H1 (cell line): ENCODE data around the gene P2RX1. TPM values are rescaled to one million over a fixed set of nuclear protein-coding genes. Genes with fewer than 3 reads are reported as not detected.

Experiments
- CTCF ChIA-PET: fragments of 300-600 bp; sonication (Branson Sonifier 250); formaldehyde crosslinking; loops from one replicate; lab custom pipeline; 2021; ENCODE audit not compliant: partially characterized antibody; lab: Charles Lee
- POLR2A ChIA-PET: fragments of 300-600 bp; sonication (Branson Sonifier 250); formaldehyde crosslinking; loops from one replicate; lab custom pipeline; 2021; ENCODE audit warnings: inconsistent platforms; ENCODE audit not compliant: partially characterized antibody; lab: Charles Lee
- DNase-seq, 2 experiments: peaks; one replicate each; pipeline versions ENCODE4 v3.0.0 to v3.0.0-alpha.2; 2010 to 2022; ENCODE audit warnings: low spot score in 2 of 2, low read depth in 1 of 2, mixed read lengths in 1 of 2
- FAIRE-seq: peaks from 2 replicates; lab custom pipeline; 2011; peaks lifted over from hg19 to GRCh38; lab: Jason Lieb, UNC
- H2AFZ ChIP-seq: 2 replicates; pipeline ENCODE4 v1.8.1; 2012; ENCODE audit warnings: low read length, inconsistent platforms
- H2AK5ac ChIP-seq: 2 replicates; pipeline ENCODE4 v1.6.1; 2013; ENCODE audit warnings: low read depth, low read length
- H2BK120ac ChIP-seq: replicated peaks from 2 replicates; pipeline ENCODE3; 2013; ENCODE audit warnings: low read depth, low read length, inconsistent platforms
- H2BK12ac ChIP-seq: 2 replicates; pipeline ENCODE4 v1.6.1; 2013; ENCODE audit warnings: low read depth, low read length
- H2BK15ac ChIP-seq: 2 replicates; pipeline ENCODE4 v1.6.1; 2013; ENCODE audit warnings: low read length
- H2BK20ac ChIP-seq: 2 replicates; pipeline ENCODE4 v1.6.1; 2013; ENCODE audit warnings: low read length
- H2BK5ac ChIP-seq: 2 replicates; pipeline ENCODE4 v1.6.1; 2013; ENCODE audit warnings: low read depth, low read length
- H3K14ac ChIP-seq: 2 replicates; pipeline ENCODE4 v1.6.1; 2013; ENCODE audit warnings: inconsistent platforms; ENCODE audit not compliant: insufficient read length
- H3K18ac ChIP-seq: 2 replicates; pipeline ENCODE4 v1.6.1; 2013; ENCODE audit warnings: low read length; ENCODE audit errors: extremely low read depth
- H3K23ac ChIP-seq: 2 replicates; pipeline ENCODE4 v1.6.1; 2013; ENCODE audit warnings: inconsistent platforms; ENCODE audit not compliant: insufficient read length
- H3K23me2 ChIP-seq: 2 replicates; pipeline ENCODE4 v1.6.1; 2013; ENCODE audit warnings: low read depth, low read length
- H3K27ac ChIP-seq: 2 replicates; pipeline ENCODE4 v1.6.1; 2011; ENCODE audit warnings: low read depth, low read length, inconsistent platforms
- H3K27me3 ChIP-seq, 4 experiments: replicated peaks in 1 of 4; 1 replicate in 1 of 4; 2 replicates in 3 of 4; pipeline versions ENCODE4 v1.6.1 to v1.8.1; 2011 to 2013; ENCODE audit warnings: low read length in 3 of 4, mild to moderate bottlenecking in 3 of 4, inconsistent platforms in 2 of 4, mixed read lengths in 2 of 4, moderate library complexity in 1 of 4; ENCODE audit not compliant: control insufficient read depth in 3 of 4, insufficient read depth in 3 of 4; ENCODE audit errors: extremely low read depth in 1 of 4
- H3K36me3 ChIP-seq, 4 experiments: 2 replicates each; pipeline versions ENCODE4 v1.6.1 to v1.8.1; 2011 to 2013; ENCODE audit warnings: mild to moderate bottlenecking in 4 of 4, low read length in 3 of 4, moderate library complexity in 2 of 4, control low read depth in 1 of 4, inconsistent platforms in 1 of 4; ENCODE audit not compliant: insufficient read depth in 4 of 4, control insufficient read depth in 2 of 4
- H3K4ac ChIP-seq: replicated peaks from 2 replicates; pipeline ENCODE3; 2013; ENCODE audit warnings: low read length, low read depth, mixed read lengths, inconsistent platforms; ENCODE audit not compliant: insufficient read length
- H3K4me1 ChIP-seq, 4 experiments: replicated peaks in 1 of 4; 1 replicate in 1 of 4; 2 replicates in 3 of 4; pipeline versions ENCODE4 v1.6.1 to v1.8.1; 2011 to 2013; ENCODE audit warnings: low read length in 3 of 4, inconsistent platforms in 2 of 4, mixed read lengths in 1 of 4; ENCODE audit not compliant: insufficient read depth in 4 of 4, control insufficient read depth in 3 of 4
- H3K4me2 ChIP-seq, 2 experiments: 2 replicates each; pipeline versions ENCODE4 v1.6.1 to v1.8.1; 2011 to 2013; ENCODE audit warnings: low read depth in 2 of 2, low read length in 2 of 2, control low read depth in 1 of 2, inconsistent platforms in 1 of 2, mild to moderate bottlenecking in 1 of 2; ENCODE audit not compliant: insufficient read depth in 1 of 2
- H3K4me3 ChIP-seq, 4 experiments: fragments of 200-600, 300-600 bp in 1 of 4; sonication (generic), shearing (Covaris generic), sonication (Bioruptor Twin) in 1 of 4; 2 replicates each; pipeline versions ENCODE4 v1.5.1 to v1.8.1; 2011 to 2016; ENCODE audit warnings: low read length in 4 of 4, low read depth in 3 of 4, control low read depth in 2 of 4, inconsistent platforms in 2 of 4, mild to moderate bottlenecking in 2 of 4, mixed read lengths in 1 of 4, moderate library complexity in 1 of 4; ENCODE audit not compliant: insufficient read depth in 2 of 4; ENCODE audit errors: extremely low read depth in 1 of 4
- H3K56ac ChIP-seq: replicated peaks from 2 replicates; pipeline ENCODE3; 2013; ENCODE audit warnings: low read depth, mild to moderate bottlenecking, mixed read lengths, low read length, inconsistent platforms; ENCODE audit not compliant: insufficient read length
- H3K79me1 ChIP-seq: 2 replicates; pipeline ENCODE4 v1.6.1; 2013; ENCODE audit warnings: low read depth, low read length, control low read depth
- H3K79me2 ChIP-seq, 2 experiments: 2 replicates each; pipeline versions ENCODE4 v1.6.1 to v1.8.1; 2012 to 2013; ENCODE audit warnings: low read length in 2 of 2, mild to moderate bottlenecking in 2 of 2, inconsistent platforms in 1 of 2; ENCODE audit not compliant: insufficient read depth in 2 of 2, control insufficient read depth in 1 of 2
- H3K9ac ChIP-seq, 4 experiments: replicated peaks in 1 of 4; 1 replicate in 1 of 4; 2 replicates in 3 of 4; pipeline versions ENCODE4 v1.6.1 to v1.8.1; 2011 to 2013; ENCODE audit warnings: low read depth in 3 of 4, low read length in 3 of 4, control low read depth in 2 of 4, mild to moderate bottlenecking in 2 of 4, moderate library complexity in 2 of 4, inconsistent platforms in 1 of 4; ENCODE audit errors: extremely low read depth in 1 of 4
- H3K9me3 ChIP-seq, 2 experiments: 2 replicates each; pipeline versions ENCODE4 v1.6.1 to v1.8.1; 2012 to 2013; ENCODE audit warnings: mild to moderate bottlenecking in 2 of 2, moderate library complexity in 2 of 2, control low read depth in 1 of 2, inconsistent platforms in 1 of 2, low read depth in 1 of 2, low read length in 1 of 2, mixed read lengths in 1 of 2; ENCODE audit not compliant: insufficient read depth in 2 of 2
- H4K20me1 ChIP-seq, 2 experiments: replicated peaks in 1 of 2; 2 replicates each; pipeline versions ENCODE3 to v1.8.1; 2011 to 2013; ENCODE audit warnings: inconsistent platforms in 2 of 2, low read length in 2 of 2, mild to moderate bottlenecking in 1 of 2; ENCODE audit not compliant: insufficient read depth in 2 of 2, control insufficient read depth in 1 of 2
- H4K5ac ChIP-seq: 2 replicates; pipeline ENCODE4 v1.6.1; 2013; ENCODE audit warnings: low read length, low read depth, mixed read lengths, inconsistent platforms; ENCODE audit not compliant: insufficient read length
- H4K8ac ChIP-seq: 2 replicates; pipeline ENCODE4 v1.8.0; 2013; ENCODE audit warnings: mild to moderate bottlenecking, moderate library complexity, low read length, inconsistent platforms; ENCODE audit not compliant: insufficient read depth; ENCODE audit errors: extremely low read depth
- H4K91ac ChIP-seq: replicated peaks from 2 replicates; pipeline ENCODE3; 2013; ENCODE audit warnings: low read length, mixed read lengths, inconsistent platforms; ENCODE audit not compliant: insufficient read length
- CHD2 ChIP-seq: IDR thresholded peaks from 2 replicates; pipeline ENCODE4 v1.6.1; 2012; ENCODE audit warnings: low read length, improper control_type of control experiment
- CREB1 ChIP-seq: IDR thresholded peaks from 2 replicates; pipeline ENCODE4 v1.6.1; 2012; ENCODE audit warnings: inconsistent platforms
- GABPA ChIP-seq: IDR thresholded peaks from 2 replicates; pipeline ENCODE4 v1.6.1; 2011; ENCODE audit warnings: mild to moderate bottlenecking, low read length, moderate library complexity, borderline replicate concordance; ENCODE audit not compliant: insufficient read depth
- KDM4A ChIP-seq: IDR thresholded peaks from one replicate; pipeline ENCODE4 v1.7.1; 2012; ENCODE audit warnings: low read depth, mild to moderate bottlenecking, moderate library complexity, low read length, inconsistent platforms; ENCODE audit not compliant: severe bottlenecking
- POLR2A ChIP-seq, 2 experiments: IDR thresholded peaks; 1 replicate in 1 of 2; 2 replicates in 1 of 2; pipeline ENCODE4 v1.6.1; 2011; ENCODE audit warnings: low read depth in 2 of 2, low read length in 2 of 2, mild to moderate bottlenecking in 2 of 2; ENCODE audit errors: control extremely low read depth in 1 of 2
- SAP30 ChIP-seq: fragments of 300-600 bp; sonication (generic); IDR thresholded peaks from 2 replicates; pipeline ENCODE4 v1.7.1; 2012; ENCODE audit warnings: low read length, moderate library complexity, mild to moderate bottlenecking, inconsistent platforms; ENCODE audit not compliant: insufficient read depth, insufficient replicate concordance
- SIRT6 ChIP-seq: IDR thresholded peaks from one replicate; pipeline ENCODE4 v1.7.1; 2012; ENCODE audit warnings: low read length, inconsistent platforms
- SUZ12 ChIP-seq: fragments of 200-600 bp; sonication (generic); IDR thresholded peaks from 2 replicates; pipeline ENCODE4 v1.6.1; 2012; ENCODE audit warnings: mild to moderate bottlenecking, inconsistent platforms, low read length, moderate library complexity, mixed read lengths
- USF2 ChIP-seq: IDR thresholded peaks from 2 replicates; pipeline ENCODE4 v1.6.1; 2011; ENCODE audit warnings: low read length, improper control_type of control experiment
- YY1 ChIP-seq: IDR thresholded peaks from 2 replicates; pipeline ENCODE4 v1.6.1; 2011; ENCODE audit warnings: low read depth, mild to moderate bottlenecking, low read length
- WGBS, 2 experiments: shearing (Covaris generic) in 1 of 2; methylation state at CpG; one replicate each; pipeline versions ENCODE4 v1.1.6 to v1.1.7; 2013 to 2015; ENCODE audit warnings: low lambda C conversion rate in 2 of 2, mixed read lengths in 2 of 2, inconsistent platforms in 1 of 2, low coverage in 1 of 2, missing lambda C conversion rate in 1 of 2; ENCODE audit not compliant: insufficient replicate concordance in 2 of 2, insufficient coverage in 1 of 2, insufficient read length in 1 of 2; ENCODE audit errors: extremely low coverage in 1 of 2, missing lambda C conversion rate in 1 of 2; 5-methylcytosine and 5-hydroxymethylcytosine counted together
- long read RNA-seq, 2 experiments: library from RNA in 1 of 2; library from capped mRNA in 1 of 2; stranded (forward); transcript quantifications; one replicate each; pipeline ENCODE4 v2.0.0, GENCODE V29; 2021; ENCODE audit warnings: inconsistent platforms in 1 of 2
- polyA minus RNA-seq, 3 experiments: library from RNA; depleted of rRNA, polyadenylated mRNA; stranded (reverse); fragments of >200 nt; gene quantifications; 1 replicate in 2 of 3; 2 replicates in 1 of 3; pipeline ENCODE4 v1.2.3, GENCODE V29; 2011
- polyA plus RNA-seq, 7 experiments: library from polyadenylated mRNA; depleted of rRNA in 3 of 7; stranded (reverse) in 5 of 7; unstranded in 2 of 7; fragments of >200 nt in 5 of 7; fragments of 200-250 nt in 2 of 7; gene quantifications; 1 replicate in 5 of 7; 2 replicates in 1 of 7; 4 replicates in 1 of 7; pipeline versions ENCODE4 v1.2.1 to v1.2.3, GENCODE V29; 2011 to 2013; ENCODE audit warnings: missing spikeins in 2 of 7, mixed read lengths in 2 of 7
- total RNA-seq: library from RNA; stranded (reverse); fragmentation: NEBNext Ultra II Directional; extraction: Animal tissue kit (Norgen Biotek cat#: 25700); gene quantifications from 2 replicates; pipeline ENCODE4 v1.2.1, GENCODE V29; 2021

Gene P2RX1
- 0.19 and 0.45 TPM in 2 replicates for total RNA-seq
- polyA plus RNA-seq (2011; rRNA removed): 1.1 and 1.6 TPM in 2 replicates
- polyA plus RNA-seq (2011; cell fraction: cytosol; rRNA removed): 1.2 TPM
- 4.8 TPM for polyA plus RNA-seq (2011; cell fraction: nucleus; rRNA removed)
- polyA plus RNA-seq (2012, experiment 1 of 2): 0.48 to 1.1 TPM (median 0.83 TPM) in 4 replicates
- polyA plus RNA-seq (2012, experiment 2 of 2): 0.29 TPM
- polyA plus RNA-seq (2013, experiment 1 of 2): 0.83 TPM
- polyA plus RNA-seq (2013, experiment 2 of 2): 0.64 TPM
- 0.51 and 1.0 TPM in 2 replicates for polyA minus RNA-seq (2011; rRNA and poly(A)+ RNA removed)
- polyA minus RNA-seq (2011; cell fraction: cytosol; rRNA and poly(A)+ RNA removed): 0.66 TPM
- 1.1 TPM for polyA minus RNA-seq (2011; cell fraction: nucleus; rRNA and poly(A)+ RNA removed)
- long read RNA-seq, experiment 1: 0 reads
- long read RNA-seq, experiment 2: 0 reads

- no peaks in the 10 kb centered on the region for H3K79me2 ChIP-seq
- TF ChIP-seq CHD2: no peak
- no peak for TF ChIP-seq SUZ12
- TF ChIP-seq KDM4A: no peak
- TF ChIP-seq CREB1: no peak
- TF ChIP-seq USF2: no peak
- TF ChIP-seq SIRT6: no peak
- TF ChIP-seq SAP30: no peak
- no peak for TF ChIP-seq GABPA
- TF ChIP-seq POLR2A (IDR thresholded peaks at IDR 0.05; ENCODE audit: control extremely low read depth in 1 of 2, low read depth in 2 of 2, low read length in 2 of 2): no peak
- no peak for TF ChIP-seq YY1
Measured at GRCh38 chr17:3915995-3916696, at the start of gene P2RX1. P2RX1 (minus strand) TSS chr17:3916465; CDS start chr17:3916225, 240 bp downstream.

More at GRCh38 chr17:3915995-3916696, at the start of gene P2RX1:
- Histone ChIP-seq H4K8ac (peak within 1 kb of the TSS; percentile 82), H4K5ac (no peak within 1 kb of the TSS), H3K4me2 (no peak within 1 kb of the TSS), H4K91ac (no peak within 1 kb of the TSS), H3K4me3 (no peak within 1 kb of the TSS), H3K23me2 (no peaks in the 10 kb centered on the region), H3K27ac (no peak within 1 kb of the TSS), H3K4ac (peak within 1 kb of the TSS; percentile 51), H4K20me1 (no peaks in the 10 kb centered on the region), H3K9me3 (no peaks in the 10 kb centered on the region), H2AFZ (no peak within 1 kb of the TSS), H2AK5ac (no peak within 1 kb of the TSS), H3K14ac (no peak within 1 kb of the TSS), H2BK20ac (no peak within 1 kb of the TSS), H3K4me1 (peaks cover 0 to 1% (median 0%) of the 10 kb centered on the region in 4 experiments; a peak in 1 of 7 replicates), H3K36me3 (no peaks in the 10 kb centered on the region), H2BK15ac (no peak within 1 kb of the TSS), H3K23ac (no peak within 1 kb of the TSS), H2BK120ac (no peak within 1 kb of the TSS), H3K56ac (no peak within 1 kb of the TSS), H3K79me1 (no peaks in the 10 kb centered on the region), H2BK12ac (peak within 1 kb of the TSS; percentile 9; the same call in 1 of the 2 replicates), H3K9ac (no peak within 1 kb of the TSS), H3K27me3 (no peaks in the 10 kb centered on the region), H3K18ac (no peak within 1 kb of the TSS; the same call in 1 of the 2 replicates), H2BK5ac (peak within 1 kb of the TSS; percentile 49; the same call in 1 of the 2 replicates)
- CTCF ChIA-PET: interaction anchor here (1.1 to 7.4 kb wide), 9 partner anchors 9 to 108 kb away, joined by 3 to 96 read pairs (median 5); partner anchors contain the start of gene NCBP3
- WGBS, 2 experiments: 93% methylated on average over 28 of the region's 28 CpGs; no CpG with 5 or more reads in 1 of the 2 experiments
- no peak for DNase-seq
- FAIRE-seq: no peak
- POLR2A ChIA-PET: interaction anchor here (0.9 to 1.4 kb wide), 5 partner anchors 9 to 90 kb away, joined by 3 to 6 read pairs (median 3); no protein-coding TSS in a partner anchor
